Measurements from ENCODE around the gene CENPS. TPM values are rescaled to one million over a fixed set of nuclear protein-coding genes. Genes with fewer than 3 reads are reported as not detected.
"Not testable (repeated sequence)": the region's sequence is repeated elsewhere in the genome, so short reads cannot be mapped to it uniquely, and the experiment has no call there.

CENPS gene
- total RNA-seq, 2 donors from 2014 or later: 13.2 to 26.6 TPM

DNA sequence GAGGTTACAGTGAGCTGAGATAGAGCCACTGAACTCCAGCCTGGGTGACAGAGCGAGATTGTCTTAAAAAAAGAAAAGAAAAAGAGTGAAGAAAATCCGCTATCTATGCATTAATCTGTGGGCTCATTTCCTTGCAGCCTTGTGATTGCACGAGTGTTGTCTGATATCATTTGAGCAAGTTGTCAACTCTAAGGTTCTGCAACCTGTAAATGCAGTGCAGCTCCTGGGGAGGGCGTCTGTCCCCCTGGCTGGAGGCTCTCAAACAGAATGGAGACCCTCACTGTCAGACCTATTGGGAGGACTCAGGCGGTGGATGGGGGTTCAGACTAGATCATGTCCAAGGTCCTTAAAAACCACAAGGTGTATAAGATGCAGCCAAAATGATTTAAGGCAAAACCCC is 25.8 kb downstream of the CENPS start:
- no peak overlapping the region for H3K9ac ChIP-seq (ENCODE audit: low read depth in 2 of 2, low read length in 2 of 2)
- no peak overlapping the region for H3K27ac ChIP-seq
- H3K9me3 ChIP-seq: no peaks in the 10 kb centered on the region
- H3K36me3 ChIP-seq: no peaks in the 10 kb centered on the region
- H3K27me3 ChIP-seq: no peaks in the 10 kb centered on the region
- no peaks in the 10 kb centered on the region for H3K4me1 ChIP-seq
- intact Hi-C loops (cut with DNase I): no loop called here
- no peak for DNase-seq
- TF ChIP-seq, protein P1, sequence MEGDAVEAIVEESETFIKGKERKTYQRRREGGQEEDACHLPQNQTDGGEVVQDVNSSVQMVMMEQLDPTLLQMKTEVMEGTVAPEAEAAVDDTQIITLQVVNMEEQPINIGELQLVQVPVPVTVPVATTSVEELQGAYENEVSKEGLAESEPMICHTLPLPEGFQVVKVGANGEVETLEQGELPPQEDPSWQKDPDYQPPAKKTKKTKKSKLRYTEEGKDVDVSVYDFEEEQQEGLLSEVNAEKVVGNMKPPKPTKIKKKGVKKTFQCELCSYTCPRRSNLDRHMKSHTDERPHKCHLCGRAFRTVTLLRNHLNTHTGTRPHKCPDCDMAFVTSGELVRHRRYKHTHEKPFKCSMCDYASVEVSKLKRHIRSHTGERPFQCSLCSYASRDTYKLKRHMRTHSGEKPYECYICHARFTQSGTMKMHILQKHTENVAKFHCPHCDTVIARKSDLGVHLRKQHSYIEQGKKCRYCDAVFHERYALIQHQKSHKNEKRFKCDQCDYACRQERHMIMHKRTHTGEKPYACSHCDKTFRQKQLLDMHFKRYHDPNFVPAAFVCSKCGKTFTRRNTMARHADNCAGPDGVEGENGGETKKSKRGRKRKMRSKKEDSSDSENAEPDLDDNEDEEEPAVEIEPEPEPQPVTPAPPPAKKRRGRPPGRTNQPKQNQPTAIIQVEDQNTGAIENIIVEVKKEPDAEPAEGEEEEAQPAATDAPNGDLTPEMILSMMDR (IDR thresholded peaks at IDR 0.05): no peak
- H3K4me3 ChIP-seq: no peak overlapping the region

DNA sequence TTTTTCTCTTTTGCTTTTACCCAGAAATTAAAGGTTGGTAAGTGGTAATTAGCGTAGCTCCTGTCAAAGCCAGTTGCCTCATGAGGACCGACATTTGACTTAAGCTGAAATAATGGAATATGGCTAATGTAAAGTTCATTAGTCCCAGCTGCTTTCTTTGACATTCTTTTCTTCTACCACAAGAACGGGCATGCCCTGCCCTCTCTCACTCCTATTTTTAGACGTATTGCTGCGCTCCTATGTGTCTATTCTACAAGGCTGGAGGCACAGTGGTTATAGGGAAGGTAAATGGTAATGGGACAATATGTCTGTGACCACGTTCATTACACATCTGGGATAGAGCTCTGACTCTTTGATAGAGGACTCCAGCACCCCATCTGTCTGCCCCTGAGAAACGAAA is 26.4 kb downstream of the CENPS start:
- no peak overlapping the region for H3K9ac ChIP-seq (ENCODE audit: low read depth in 2 of 2, low read length in 2 of 2)
- TF ChIP-seq, protein P1 (IDR thresholded peaks at IDR 0.05): no peak
- H3K27ac ChIP-seq: no peak overlapping the region
- H3K36me3 ChIP-seq: no peaks in the 10 kb centered on the region
- H3K27me3 ChIP-seq: no peaks in the 10 kb centered on the region
- H3K4me1 ChIP-seq: no peaks in the 10 kb centered on the region
- DNase-seq: no peak
- no peaks in the 10 kb centered on the region for H3K9me3 ChIP-seq
- no peak overlapping the region for H3K4me3 ChIP-seq
- intact Hi-C loops (cut with DNase I): no loop called here

DNA sequence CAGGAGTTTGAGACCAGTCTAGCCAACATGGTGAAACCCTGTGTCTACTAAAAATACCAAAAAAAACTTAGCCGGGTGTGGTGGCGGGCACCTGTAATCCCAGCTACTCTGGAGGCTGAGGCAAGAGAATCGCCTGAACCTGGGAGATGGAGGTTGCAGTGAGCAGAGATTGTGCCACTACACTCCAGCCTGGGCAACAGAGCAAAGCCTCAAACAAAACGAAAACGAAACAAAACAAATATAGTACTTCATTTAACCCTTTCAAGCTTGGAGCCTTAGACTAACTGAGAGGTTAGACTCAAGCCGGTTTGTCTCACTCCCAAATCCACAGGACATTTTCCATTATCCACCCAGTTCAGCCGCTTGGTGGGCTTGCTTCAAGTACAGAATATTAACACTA is 27.2 kb downstream of the CENPS start:
- H3K9me3 ChIP-seq; H3K36me3 ChIP-seq; intact Hi-C loops (cut with DNase I); H3K27me3 ChIP-seq; H3K9ac ChIP-seq (ENCODE audit: low read depth in 2 of 2, low read length in 2 of 2); DNase-seq; H3K4me1 ChIP-seq; H3K27ac ChIP-seq; H3K4me3 ChIP-seq: not testable (repeated sequence)

DNA sequence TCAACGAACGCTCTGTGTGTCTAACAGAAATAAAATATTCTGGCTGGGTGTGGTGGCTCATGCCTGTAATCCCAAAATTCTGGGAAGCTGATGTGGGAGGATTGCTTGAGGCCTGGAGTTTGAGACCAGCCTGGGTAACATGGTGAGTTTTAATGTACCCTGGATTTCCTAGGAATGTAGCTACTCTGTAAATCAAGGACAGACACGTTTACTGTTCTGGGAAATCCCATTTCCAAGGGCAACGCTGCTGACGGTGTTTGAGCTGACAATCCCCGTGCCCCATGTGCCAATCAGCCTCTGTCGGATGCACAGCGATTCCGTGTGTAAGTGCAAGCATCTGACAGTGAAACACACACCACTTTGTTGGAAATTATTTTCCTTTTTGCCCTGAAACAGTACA is 27.6 kb downstream of the CENPS start:
- TF ChIP-seq, protein P1 (IDR thresholded peaks at IDR 0.05): no peak
- Histone ChIP-seq H3K9me3 (no peaks in the 10 kb centered on the region), H3K9ac (ENCODE audit: low read depth in 2 of 2, low read length in 2 of 2) (no peak overlapping the region), H3K27ac (no peak overlapping the region), H3K36me3 (no peaks in the 10 kb centered on the region), H3K4me1 (no peaks in the 10 kb centered on the region), H3K4me3 (no peak overlapping the region), H3K27me3 (no peaks in the 10 kb centered on the region)
- intact Hi-C loops (cut with DNase I): no loop called here
- DNase-seq: no peak

DNA sequence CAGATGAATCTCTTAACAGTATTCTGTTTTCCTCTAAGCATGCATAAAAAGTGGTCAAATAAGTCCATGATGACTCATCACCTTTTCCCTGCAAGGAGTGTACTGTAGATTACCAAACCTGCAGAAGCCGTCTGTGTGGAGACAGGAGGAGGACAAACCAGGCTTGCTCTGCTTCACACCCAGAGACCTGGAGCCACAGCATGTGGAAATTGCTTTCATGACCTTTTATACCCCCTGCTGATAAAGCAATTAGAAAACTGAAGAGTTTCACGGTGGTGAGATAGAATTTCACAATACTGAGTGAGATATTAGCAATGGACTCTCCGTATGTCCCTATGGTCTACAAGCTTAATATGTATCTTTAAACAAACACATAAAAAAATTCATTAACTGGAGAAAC is 29.0 kb downstream of the CENPS start:
- TF ChIP-seq, protein P1 (IDR thresholded peaks at IDR 0.05): no peak
- peaks cover 6% of the 10 kb centered on the region for H3K36me3 ChIP-seq
- no peaks in the 10 kb centered on the region for H3K9me3 ChIP-seq
- no peak overlapping the region for H3K9ac ChIP-seq (ENCODE audit: low read depth in 2 of 2, low read length in 2 of 2)
- no peaks in the 10 kb centered on the region for H3K4me1 ChIP-seq
- H3K27ac ChIP-seq: no peak overlapping the region
- no peaks in the 10 kb centered on the region for H3K27me3 ChIP-seq
- H3K4me3 ChIP-seq: no peak overlapping the region
- intact Hi-C loops (cut with DNase I): no loop called here
- DNase-seq: no peak

DNA sequence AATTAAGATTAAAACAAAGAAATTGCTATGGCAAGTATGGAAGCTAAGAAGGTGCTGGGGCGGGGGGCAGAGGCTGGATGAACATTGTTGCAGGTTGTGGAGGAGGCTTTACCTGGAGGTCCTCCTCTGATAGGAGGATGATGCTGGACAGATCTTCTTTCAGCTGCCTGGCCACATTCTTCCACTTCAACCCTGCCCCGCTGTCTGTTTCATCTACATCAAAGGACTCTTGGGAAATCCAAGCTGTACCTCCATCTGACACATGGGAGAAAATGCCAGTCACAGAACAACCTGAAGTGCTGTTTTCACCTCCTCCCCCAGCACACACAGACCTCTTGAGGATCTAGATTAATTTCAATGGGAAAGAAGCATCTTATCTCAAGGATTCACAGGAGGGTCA is 36.8 kb downstream of the CENPS start:
- TF ChIP-seq, protein P1 (IDR thresholded peaks at IDR 0.05): no peak
- Histone ChIP-seq H3K27ac (no peak overlapping the region), H3K4me1 (peaks cover 6% of the 10 kb centered on the region), H3K4me3 (no peak overlapping the region), H3K27me3 (no peaks in the 10 kb centered on the region), H3K9ac (ENCODE audit: low read depth in 2 of 2, low read length in 2 of 2) (no peak overlapping the region), H3K9me3 (no peaks in the 10 kb centered on the region), H3K36me3 (peaks cover 6% of the 10 kb centered on the region)
- intact Hi-C loops (cut with DNase I): no loop called here
- no peak for DNase-seq
